H1 (cell line): Measurements from ENCODE around the gene CKAP2L. TPM values are rescaled to one million over a fixed set of nuclear protein-coding genes. Genes with fewer than 3 reads are reported as not detected.

Source experiments
- CTCF ChIA-PET: fragments of 300-600 bp; sonication (Branson Sonifier 250); formaldehyde crosslinking; loops from one replicate; lab custom pipeline; 2021; ENCODE audit not compliant: partially characterized antibody; lab: Charles Lee
- POLR2A ChIA-PET: fragments of 300-600 bp; sonication (Branson Sonifier 250); formaldehyde crosslinking; loops from one replicate; lab custom pipeline; 2021; ENCODE audit warnings: inconsistent platforms; ENCODE audit not compliant: partially characterized antibody; lab: Charles Lee
- DNase-seq, 2 experiments: peaks; one replicate each; pipeline versions ENCODE4 v3.0.0 to v3.0.0-alpha.2; 2010 to 2022; ENCODE audit warnings: low spot score in 2 of 2, low read depth in 1 of 2, mixed read lengths in 1 of 2
- FAIRE-seq: peaks from 2 replicates; lab custom pipeline; 2011; peaks lifted over from hg19 to GRCh38; lab: Jason Lieb, UNC
- H2AFZ ChIP-seq: 2 replicates; pipeline ENCODE4 v1.8.1; 2012; ENCODE audit warnings: low read length, inconsistent platforms
- H2AK5ac ChIP-seq: 2 replicates; pipeline ENCODE4 v1.6.1; 2013; ENCODE audit warnings: low read depth, low read length
- H2BK120ac ChIP-seq: replicated peaks from 2 replicates; pipeline ENCODE3; 2013; ENCODE audit warnings: low read depth, low read length, inconsistent platforms
- H2BK12ac ChIP-seq: 2 replicates; pipeline ENCODE4 v1.6.1; 2013; ENCODE audit warnings: low read depth, low read length
- H2BK15ac ChIP-seq: 2 replicates; pipeline ENCODE4 v1.6.1; 2013; ENCODE audit warnings: low read length
- H2BK20ac ChIP-seq: 2 replicates; pipeline ENCODE4 v1.6.1; 2013; ENCODE audit warnings: low read length
- H2BK5ac ChIP-seq: 2 replicates; pipeline ENCODE4 v1.6.1; 2013; ENCODE audit warnings: low read depth, low read length
- H3K14ac ChIP-seq: 2 replicates; pipeline ENCODE4 v1.6.1; 2013; ENCODE audit warnings: inconsistent platforms; ENCODE audit not compliant: insufficient read length
- H3K18ac ChIP-seq: 2 replicates; pipeline ENCODE4 v1.6.1; 2013; ENCODE audit warnings: low read length; ENCODE audit errors: extremely low read depth
- H3K23ac ChIP-seq: 2 replicates; pipeline ENCODE4 v1.6.1; 2013; ENCODE audit warnings: inconsistent platforms; ENCODE audit not compliant: insufficient read length
- H3K23me2 ChIP-seq: 2 replicates; pipeline ENCODE4 v1.6.1; 2013; ENCODE audit warnings: low read depth, low read length
- H3K27ac ChIP-seq: 2 replicates; pipeline ENCODE4 v1.6.1; 2011; ENCODE audit warnings: low read depth, low read length, inconsistent platforms
- H3K27me3 ChIP-seq, 4 experiments: replicated peaks in 1 of 4; 1 replicate in 1 of 4; 2 replicates in 3 of 4; pipeline versions ENCODE4 v1.6.1 to v1.8.1; 2011 to 2013; ENCODE audit warnings: low read length in 3 of 4, mild to moderate bottlenecking in 3 of 4, inconsistent platforms in 2 of 4, mixed read lengths in 2 of 4, moderate library complexity in 1 of 4; ENCODE audit not compliant: control insufficient read depth in 3 of 4, insufficient read depth in 3 of 4; ENCODE audit errors: extremely low read depth in 1 of 4
- H3K36me3 ChIP-seq, 4 experiments: 2 replicates each; pipeline versions ENCODE4 v1.6.1 to v1.8.1; 2011 to 2013; ENCODE audit warnings: mild to moderate bottlenecking in 4 of 4, low read length in 3 of 4, moderate library complexity in 2 of 4, control low read depth in 1 of 4, inconsistent platforms in 1 of 4; ENCODE audit not compliant: insufficient read depth in 4 of 4, control insufficient read depth in 2 of 4
- H3K4ac ChIP-seq: replicated peaks from 2 replicates; pipeline ENCODE3; 2013; ENCODE audit warnings: low read length, low read depth, mixed read lengths, inconsistent platforms; ENCODE audit not compliant: insufficient read length
- H3K4me1 ChIP-seq, 4 experiments: replicated peaks in 1 of 4; 1 replicate in 1 of 4; 2 replicates in 3 of 4; pipeline versions ENCODE4 v1.6.1 to v1.8.1; 2011 to 2013; ENCODE audit warnings: low read length in 3 of 4, inconsistent platforms in 2 of 4, mixed read lengths in 1 of 4; ENCODE audit not compliant: insufficient read depth in 4 of 4, control insufficient read depth in 3 of 4
- H3K4me2 ChIP-seq, 2 experiments: 2 replicates each; pipeline versions ENCODE4 v1.6.1 to v1.8.1; 2011 to 2013; ENCODE audit warnings: low read depth in 2 of 2, low read length in 2 of 2, control low read depth in 1 of 2, inconsistent platforms in 1 of 2, mild to moderate bottlenecking in 1 of 2; ENCODE audit not compliant: insufficient read depth in 1 of 2
- H3K4me3 ChIP-seq, 4 experiments: fragments of 200-600, 300-600 bp in 1 of 4; sonication (generic), shearing (Covaris generic), sonication (Bioruptor Twin) in 1 of 4; 2 replicates each; pipeline versions ENCODE4 v1.5.1 to v1.8.1; 2011 to 2016; ENCODE audit warnings: low read length in 4 of 4, low read depth in 3 of 4, control low read depth in 2 of 4, inconsistent platforms in 2 of 4, mild to moderate bottlenecking in 2 of 4, mixed read lengths in 1 of 4, moderate library complexity in 1 of 4; ENCODE audit not compliant: insufficient read depth in 2 of 4; ENCODE audit errors: extremely low read depth in 1 of 4
- H3K56ac ChIP-seq: replicated peaks from 2 replicates; pipeline ENCODE3; 2013; ENCODE audit warnings: low read depth, mild to moderate bottlenecking, mixed read lengths, low read length, inconsistent platforms; ENCODE audit not compliant: insufficient read length
- H3K79me1 ChIP-seq: 2 replicates; pipeline ENCODE4 v1.6.1; 2013; ENCODE audit warnings: low read depth, low read length, control low read depth
- H3K79me2 ChIP-seq, 2 experiments: 2 replicates each; pipeline versions ENCODE4 v1.6.1 to v1.8.1; 2012 to 2013; ENCODE audit warnings: low read length in 2 of 2, mild to moderate bottlenecking in 2 of 2, inconsistent platforms in 1 of 2; ENCODE audit not compliant: insufficient read depth in 2 of 2, control insufficient read depth in 1 of 2
- H3K9ac ChIP-seq, 4 experiments: replicated peaks in 1 of 4; 1 replicate in 1 of 4; 2 replicates in 3 of 4; pipeline versions ENCODE4 v1.6.1 to v1.8.1; 2011 to 2013; ENCODE audit warnings: low read depth in 3 of 4, low read length in 3 of 4, control low read depth in 2 of 4, mild to moderate bottlenecking in 2 of 4, moderate library complexity in 2 of 4, inconsistent platforms in 1 of 4; ENCODE audit errors: extremely low read depth in 1 of 4
- H3K9me3 ChIP-seq, 2 experiments: 2 replicates each; pipeline versions ENCODE4 v1.6.1 to v1.8.1; 2012 to 2013; ENCODE audit warnings: mild to moderate bottlenecking in 2 of 2, moderate library complexity in 2 of 2, control low read depth in 1 of 2, inconsistent platforms in 1 of 2, low read depth in 1 of 2, low read length in 1 of 2, mixed read lengths in 1 of 2; ENCODE audit not compliant: insufficient read depth in 2 of 2
- H4K20me1 ChIP-seq, 2 experiments: replicated peaks in 1 of 2; 2 replicates each; pipeline versions ENCODE3 to v1.8.1; 2011 to 2013; ENCODE audit warnings: inconsistent platforms in 2 of 2, low read length in 2 of 2, mild to moderate bottlenecking in 1 of 2; ENCODE audit not compliant: insufficient read depth in 2 of 2, control insufficient read depth in 1 of 2
- H4K5ac ChIP-seq: 2 replicates; pipeline ENCODE4 v1.6.1; 2013; ENCODE audit warnings: low read length, low read depth, mixed read lengths, inconsistent platforms; ENCODE audit not compliant: insufficient read length
- H4K8ac ChIP-seq: 2 replicates; pipeline ENCODE4 v1.8.0; 2013; ENCODE audit warnings: mild to moderate bottlenecking, moderate library complexity, low read length, inconsistent platforms; ENCODE audit not compliant: insufficient read depth; ENCODE audit errors: extremely low read depth
- H4K91ac ChIP-seq: replicated peaks from 2 replicates; pipeline ENCODE3; 2013; ENCODE audit warnings: low read length, mixed read lengths, inconsistent platforms; ENCODE audit not compliant: insufficient read length
- ASH2L ChIP-seq: fragments of 200-600, 300-600 bp; sonication (generic); IDR thresholded peaks from one replicate; pipeline ENCODE4 v1.7.1; 2017; ENCODE audit warnings: low read length
- CHD1 ChIP-seq: IDR thresholded peaks from 2 replicates; pipeline ENCODE4 v1.6.1; 2012; ENCODE audit warnings: low read depth, low read length, improper control_type of control experiment
- CHD2 ChIP-seq: IDR thresholded peaks from 2 replicates; pipeline ENCODE4 v1.6.1; 2012; ENCODE audit warnings: low read length, improper control_type of control experiment
- WGBS, 2 experiments: shearing (Covaris generic) in 1 of 2; methylation state at CpG; one replicate each; pipeline versions ENCODE4 v1.1.6 to v1.1.7; 2013 to 2015; ENCODE audit warnings: low lambda C conversion rate in 2 of 2, mixed read lengths in 2 of 2, inconsistent platforms in 1 of 2, low coverage in 1 of 2, missing lambda C conversion rate in 1 of 2; ENCODE audit not compliant: insufficient replicate concordance in 2 of 2, insufficient coverage in 1 of 2, insufficient read length in 1 of 2; ENCODE audit errors: extremely low coverage in 1 of 2, missing lambda C conversion rate in 1 of 2; 5-methylcytosine and 5-hydroxymethylcytosine counted together
- polyA plus RNA-seq, 7 experiments: library from polyadenylated mRNA; depleted of rRNA in 3 of 7; stranded (reverse) in 5 of 7; unstranded in 2 of 7; fragments of >200 nt in 5 of 7; fragments of 200-250 nt in 2 of 7; gene quantifications; 1 replicate in 5 of 7; 2 replicates in 1 of 7; 4 replicates in 1 of 7; pipeline versions ENCODE4 v1.2.1 to v1.2.3, GENCODE V29; 2011 to 2013; ENCODE audit warnings: missing spikeins in 2 of 7, mixed read lengths in 2 of 7
- total RNA-seq: library from RNA; stranded (reverse); fragmentation: NEBNext Ultra II Directional; extraction: Animal tissue kit (Norgen Biotek cat#: 25700); gene quantifications from 2 replicates; pipeline ENCODE4 v1.2.1, GENCODE V29; 2021

Gene CKAP2L
- total and polyA plus RNA-seq, 2 of the 8 experiments (the other 6 are each of a cell fraction or from before 2014, with no cell fraction given), result 2.5 to 20.7 TPM

DNA sequence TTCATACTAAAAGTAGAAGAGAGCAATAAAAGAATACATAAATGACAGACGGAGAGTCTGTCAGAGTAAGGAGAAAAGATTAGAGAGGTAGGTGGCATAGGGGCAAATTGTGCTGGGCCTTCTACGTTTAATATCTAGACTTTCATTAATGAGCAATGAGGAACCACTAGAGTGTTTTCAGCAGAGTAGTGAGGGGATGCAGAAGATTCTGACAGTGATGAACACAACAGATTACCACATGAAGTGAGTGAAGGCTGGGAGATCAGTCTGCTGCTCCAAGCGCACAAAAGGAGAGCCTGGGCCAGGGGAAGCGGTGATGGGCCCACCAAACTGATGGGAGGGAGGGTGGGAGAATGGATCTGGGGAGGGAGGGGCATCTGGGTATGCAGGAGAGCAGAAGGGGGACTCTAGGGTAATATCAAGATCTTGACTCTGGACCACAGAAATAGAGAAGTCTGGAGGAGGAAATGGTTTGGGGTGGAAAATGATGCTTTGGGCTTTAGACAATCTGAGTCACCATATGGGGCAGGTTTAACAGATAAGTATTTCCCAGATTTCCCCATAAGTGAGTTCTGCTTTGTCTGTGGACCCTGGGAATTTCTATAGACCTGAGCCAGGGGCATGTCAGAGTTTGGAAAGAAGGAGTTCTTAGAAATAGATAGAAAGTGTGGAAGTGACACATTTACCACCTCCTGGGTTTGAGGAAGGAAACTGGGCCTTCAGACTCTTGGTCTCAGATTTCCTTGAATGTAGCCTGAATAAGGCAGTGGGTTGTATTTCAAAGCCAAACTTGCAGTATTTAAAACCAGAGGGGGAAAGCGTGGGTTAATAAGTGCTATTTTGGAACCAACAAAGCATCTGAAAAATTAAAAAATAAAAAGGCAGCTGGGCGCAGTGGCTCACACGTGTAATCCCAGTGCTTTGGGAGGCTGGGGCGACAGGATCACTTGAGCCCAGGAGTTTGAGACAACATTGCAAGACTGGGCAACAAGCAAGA, 34.9 kb upstream of the CKAP2L start:
- Histone ChIP-seq H2AK5ac (no peak overlapping the region), H2BK120ac (no peak overlapping the region), H3K18ac (no peak overlapping the region), H4K8ac (no peak overlapping the region), H2BK12ac (no peak overlapping the region), H3K27ac (no peak overlapping the region), H3K36me3 (no peaks in the 10 kb centered on the region), H4K20me1 (no peaks in the 10 kb centered on the region), H4K5ac (no peak overlapping the region), H3K4me3 (no peak overlapping the region), H3K9me3 (no peaks in the 10 kb centered on the region; a peak in 1 of 4 replicates), H3K27me3 (no peaks in the 10 kb centered on the region), H3K9ac (no peak overlapping the region), H3K14ac (no peak overlapping the region), H2BK20ac (no peak overlapping the region), H3K23ac (no peak overlapping the region), H4K91ac (no peak overlapping the region), H2AFZ (no peak overlapping the region), H3K79me1 (no peaks in the 10 kb centered on the region), H3K4me2 (no peak overlapping the region), H3K56ac (no peak overlapping the region), H3K23me2 (no peaks in the 10 kb centered on the region), H3K4ac (no peak overlapping the region), H2BK5ac (no peak overlapping the region), H3K4me1 (no peaks in the 10 kb centered on the region; a peak in 1 of 7 replicates), H2BK15ac (no peak overlapping the region), H3K79me2 (no peaks in the 10 kb centered on the region)
- WGBS, 2 experiments, result 80% methylated on average over 8 of the region's 8 CpGs; no CpG with 5 or more reads in 1 of the 2 experiments
- FAIRE-seq (no peak), DNase-seq (no peak)
- TF ChIP-seq ASH2L, result no peak
- no peak for TF ChIP-seq CHD2
- no peak for TF ChIP-seq CHD1
- POLR2A ChIA-PET, result no interaction called here
- CTCF ChIA-PET, result no interaction called here
